ENCODE data around the gene TECPR1.

GRCh38 chr7:98231493-98232262, 20.4 kb downstream of the TECPR1 start:
- TF ChIP-seq CTCF (IDR thresholded peaks at IDR 0.05; ENCODE audit: low read length): no peak
- no peak for TF ChIP-seq EZH2 (optimal IDR thresholded peaks at IDR 0.05; ENCODE audit: low read depth, low read length)
- TF ChIP-seq EZH2phosphoT487 (IDR thresholded peaks at IDR 0.05; ENCODE audit: low read length): no peak
